ENCODE measurements around the gene WT1. TPM values are rescaled to one million over a fixed set of nuclear protein-coding genes. Genes with fewer than 3 reads are reported as not detected.

WT1 gene
- total RNA-seq, 1 donor from 2014 or later: not detected

- no peak for DNase-seq
Measured at GRCh38 chr11:32438346-32438865, 3.1 kb upstream of the WT1 start.

DNA sequence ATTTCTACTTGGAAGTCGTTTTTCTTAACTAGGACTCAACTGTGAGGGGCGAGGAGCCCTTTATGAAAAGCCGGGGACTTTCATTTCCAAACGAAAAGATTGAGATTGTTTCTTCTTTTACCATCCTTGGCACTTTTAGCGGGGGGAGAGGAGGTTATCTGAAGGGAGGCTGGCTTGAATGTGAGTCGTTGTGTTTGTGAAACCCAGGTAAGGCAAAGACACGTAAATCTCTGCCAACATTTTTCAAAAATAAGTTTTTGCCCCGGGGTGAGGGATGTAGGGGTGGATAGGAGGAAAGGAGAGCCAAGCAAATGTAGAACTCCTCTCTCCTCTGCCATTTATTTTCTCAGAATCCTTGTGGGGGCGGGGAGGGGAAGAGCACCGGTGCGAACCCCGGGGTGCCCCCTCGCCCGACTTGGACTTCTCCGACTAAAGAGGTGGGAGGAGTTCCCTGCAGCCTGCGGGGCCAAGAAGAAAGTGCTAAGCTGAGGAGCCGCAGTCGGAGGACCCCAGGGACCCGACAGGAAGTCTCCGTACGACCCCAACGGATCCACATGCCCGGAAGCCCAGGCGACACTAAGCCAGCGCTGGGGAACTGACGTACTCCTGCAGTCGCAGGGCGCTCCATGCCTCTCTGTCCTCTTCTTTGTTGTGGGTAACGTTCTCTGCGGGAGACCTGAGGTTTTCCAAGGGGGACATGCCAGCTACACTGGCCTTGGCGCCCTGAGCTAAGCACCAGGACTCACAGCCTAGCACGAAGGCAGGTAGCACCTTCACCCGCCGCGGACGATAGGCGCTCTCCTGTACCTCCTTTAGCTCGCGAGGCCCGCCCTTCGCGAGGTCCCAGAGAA lies 2.4 kb upstream of the WT1 start:
- DNase-seq: no peak

- no peak for DNase-seq
Measured at GRCh38 chr11:32436751-32437494, 1.6 kb upstream of the WT1 start.

- no peak for DNase-seq
Measured at GRCh38 chr11:32435942-32436750, 807 bp upstream of the WT1 start.

- no peak for DNase-seq
Measured at GRCh38 chr11:32435152-32435480, 223 bp downstream of the WT1 start.

GRCh38 chr11:32434356-32435151 lies 785 bp downstream of the WT1 start:
- no peak for DNase-seq

DNA sequence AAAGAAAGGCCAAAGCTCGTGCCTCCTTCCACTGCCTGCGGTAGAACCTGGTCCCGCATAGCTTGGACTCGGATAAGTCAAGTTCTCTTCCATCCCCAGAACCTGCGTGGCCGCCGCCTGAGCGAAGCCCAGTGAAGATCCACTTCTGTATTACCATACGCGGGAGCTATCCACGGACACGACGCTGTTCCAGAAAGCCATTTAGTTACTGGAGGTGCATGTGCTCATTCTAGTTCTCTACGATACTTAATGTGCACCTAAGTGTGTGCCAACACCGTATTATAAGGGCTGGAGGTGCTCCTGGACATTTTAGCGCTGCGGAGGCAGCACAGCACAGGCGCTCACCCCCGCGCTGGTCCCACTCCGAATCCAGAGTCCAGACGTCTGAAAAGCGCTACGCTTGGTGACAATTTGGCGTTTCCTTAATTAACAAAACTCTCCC lies 1.4 kb downstream of the WT1 start:
- no peak for DNase-seq

GRCh38 chr11:32433101-32433913 lies 2.0 kb downstream of the WT1 start:
- DNase-seq: no peak

DNA sequence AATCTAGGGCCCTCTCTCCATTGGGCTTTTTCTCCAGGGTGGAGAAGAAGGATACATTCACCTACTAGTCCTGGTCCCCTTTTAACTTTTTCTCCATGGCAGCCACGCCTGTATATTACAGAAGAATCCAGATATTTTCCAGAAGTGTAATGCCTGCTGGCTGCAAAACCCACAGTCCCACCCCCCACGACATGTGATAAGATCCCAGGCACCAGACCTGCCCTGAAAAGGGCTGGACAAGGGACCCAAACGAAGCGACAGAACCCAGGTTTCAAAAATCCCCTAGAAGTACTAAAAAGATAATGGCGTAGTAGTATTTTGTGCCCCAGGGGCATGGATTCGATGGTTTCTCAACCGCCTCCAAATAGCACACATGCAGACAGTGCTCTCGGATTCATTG lies 2.8 kb downstream of the WT1 start:
- no peak for DNase-seq

DNA sequence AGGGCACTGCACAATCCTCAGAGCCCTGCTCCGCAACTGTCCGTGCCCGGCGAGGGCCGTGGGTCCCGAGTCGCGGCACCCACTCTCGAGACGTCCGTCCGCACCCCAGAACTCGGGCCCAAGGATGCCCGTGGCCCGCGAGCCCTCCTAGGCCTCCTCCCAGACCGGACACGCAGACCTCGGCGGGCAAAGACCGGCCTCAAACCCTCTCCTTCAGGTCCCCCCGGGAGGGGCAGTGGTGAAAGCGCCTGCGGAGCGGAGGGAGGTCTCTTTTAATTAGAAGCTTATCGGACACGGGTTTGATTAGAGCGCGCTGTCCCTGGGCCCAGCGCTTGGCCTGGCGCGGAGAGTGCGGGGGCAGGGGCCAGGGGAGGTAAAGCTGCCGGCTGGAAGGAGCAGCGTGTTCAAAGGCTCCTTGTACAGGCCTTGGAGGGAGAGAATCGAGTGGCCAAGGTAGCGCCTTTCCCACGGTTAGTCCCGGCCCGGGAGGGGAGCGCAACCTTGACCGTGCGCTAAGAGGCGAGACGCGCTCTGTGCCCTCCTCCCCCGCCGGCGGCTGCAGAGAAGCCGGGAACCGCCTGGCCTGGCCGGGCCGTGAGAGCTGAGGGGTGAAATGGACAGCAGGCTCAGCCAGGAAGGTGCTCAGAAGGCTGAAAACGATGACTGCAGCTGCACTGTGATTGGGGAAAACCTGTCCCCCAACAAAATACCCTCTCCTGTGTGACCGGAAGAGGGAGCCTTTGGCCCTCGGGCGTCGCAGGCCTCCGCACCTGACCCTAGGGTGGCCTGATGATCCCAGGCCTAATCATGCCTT lies 4.6 kb downstream of the WT1 start:
- DNase-seq: no peak

DNA sequence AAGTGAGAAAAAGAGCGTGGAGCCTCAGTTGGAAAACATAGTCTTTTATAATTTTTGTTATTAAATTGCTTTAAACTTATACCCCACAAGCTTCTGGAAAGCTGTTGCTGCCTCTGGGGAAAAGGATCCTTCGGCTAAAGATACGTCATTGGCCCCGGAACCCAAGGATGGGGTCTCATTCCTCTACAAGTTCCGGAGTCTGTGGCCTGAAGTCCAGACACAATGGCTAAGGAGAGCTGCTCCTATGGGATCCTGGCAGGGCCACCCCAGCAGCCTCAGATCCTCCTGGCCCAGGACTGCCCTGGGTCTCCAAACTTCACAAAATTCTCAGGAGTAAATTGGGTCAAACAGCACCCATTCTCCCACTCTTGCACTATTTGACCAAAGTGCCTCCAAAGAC lies 5.9 kb downstream of the WT1 start:
- no peak for DNase-seq

DNA sequence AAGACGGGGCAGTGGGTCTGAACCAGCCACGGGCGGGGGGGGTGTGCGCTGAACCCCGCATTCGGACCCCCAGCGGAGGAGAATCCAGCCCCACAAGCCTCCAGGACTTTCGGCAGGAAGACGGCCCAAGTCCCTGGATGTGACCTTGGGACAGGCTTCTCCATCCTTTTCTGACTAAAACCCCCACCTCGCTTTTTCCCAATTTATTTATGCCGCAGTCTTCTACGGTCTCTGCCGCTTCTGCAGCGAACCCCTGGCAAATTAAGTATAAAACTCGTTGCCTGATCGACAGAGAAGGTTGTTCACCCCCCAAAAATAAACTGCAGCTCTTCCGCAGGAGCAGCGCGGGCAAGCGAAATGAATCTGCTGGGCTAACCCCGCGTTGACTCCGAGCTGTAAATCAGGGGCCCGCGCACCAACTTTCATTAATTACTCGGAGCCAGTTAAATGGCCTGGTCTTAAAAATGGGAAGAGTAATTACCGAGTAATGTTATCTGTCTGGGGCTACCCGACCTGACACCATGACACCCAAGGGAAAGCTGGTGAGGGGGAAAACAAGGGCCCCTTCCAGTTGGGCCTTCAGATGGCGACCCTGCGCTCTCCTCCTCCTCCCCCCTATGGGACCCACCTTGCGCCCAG lies 6.6 kb downstream of the WT1 start:
- no peak for DNase-seq

DNA sequence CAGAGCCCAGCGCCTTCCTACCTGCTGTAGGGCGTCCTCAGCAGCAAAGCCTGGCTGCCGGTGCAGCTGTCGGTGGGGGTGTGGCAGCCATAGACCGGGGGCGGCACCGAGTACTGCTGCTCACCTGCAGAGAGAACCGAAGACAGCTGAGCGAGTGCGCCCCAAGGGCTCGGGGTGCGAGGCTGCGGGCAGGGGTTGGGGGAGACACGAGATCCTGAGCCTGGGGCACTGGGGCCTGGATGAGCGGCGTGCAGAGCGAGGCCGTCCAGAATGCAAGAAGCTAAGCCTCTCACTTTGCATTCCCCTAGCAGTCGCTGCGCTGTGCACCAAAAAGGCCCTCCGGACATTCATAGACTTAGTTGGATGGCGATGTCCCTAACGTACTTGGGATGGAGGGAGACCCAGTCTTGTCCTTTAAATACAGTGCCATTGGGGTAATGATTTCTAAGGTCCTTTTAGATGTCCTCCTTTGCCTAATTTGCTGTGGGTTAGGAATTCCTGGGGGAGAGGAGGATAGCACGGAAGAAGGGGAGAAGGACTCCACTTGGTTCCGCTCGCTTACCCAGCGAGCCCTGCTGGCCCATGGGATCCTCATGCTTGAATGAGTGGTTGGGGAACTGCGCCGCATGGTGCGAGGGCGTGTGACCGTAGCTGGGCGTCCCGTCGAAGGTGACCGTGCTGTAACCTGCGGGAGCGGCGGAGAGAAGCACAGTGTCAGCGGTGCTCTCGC lies 7.2 kb downstream of the WT1 start:
- DNase-seq: no peak

DNA sequence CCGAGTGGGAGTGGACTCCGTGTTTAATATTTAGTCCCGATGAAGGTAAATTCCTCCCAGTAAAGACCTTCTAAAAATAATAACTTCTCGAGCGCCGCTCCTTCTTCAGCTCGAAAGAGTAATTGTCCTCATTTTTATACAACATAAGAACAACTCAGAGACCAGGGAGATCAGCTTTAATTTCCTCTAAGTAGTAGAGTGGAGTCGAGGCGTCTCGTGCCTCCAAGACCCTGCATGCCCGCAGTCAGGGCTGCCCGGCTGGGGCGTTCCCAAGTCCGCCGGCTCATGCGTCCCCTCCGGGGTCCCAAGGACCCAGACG lies 7.8 kb downstream of the WT1 start:
- no peak for DNase-seq

- DNase-seq: no peak
Measured at GRCh38 chr11:32426819-32427615, 8.3 kb downstream of the WT1 start.

GRCh38 chr11:32426192-32426591 lies 9.1 kb downstream of the WT1 start:
- DNase-seq: no peak

DNA sequence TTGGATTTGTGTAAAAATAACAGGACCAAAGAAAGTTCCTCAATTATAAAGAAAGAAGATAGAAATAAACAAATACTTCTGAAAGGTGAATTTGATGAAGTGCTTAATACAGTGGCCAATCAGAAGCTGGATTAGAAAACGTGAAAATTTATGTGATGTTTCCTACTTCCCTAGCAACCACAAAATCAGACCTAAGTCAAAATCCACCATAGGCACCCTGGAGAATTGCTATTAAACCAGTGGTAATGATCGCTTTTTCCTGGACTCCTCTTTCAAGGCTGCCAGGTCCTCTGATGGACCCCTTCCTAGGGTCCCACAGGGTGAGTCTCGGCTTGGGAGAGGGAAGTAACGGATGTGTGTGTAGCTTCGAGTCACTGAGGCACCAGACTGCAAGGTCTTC lies 9.6 kb downstream of the WT1 start:
- DNase-seq: no peak

DNA sequence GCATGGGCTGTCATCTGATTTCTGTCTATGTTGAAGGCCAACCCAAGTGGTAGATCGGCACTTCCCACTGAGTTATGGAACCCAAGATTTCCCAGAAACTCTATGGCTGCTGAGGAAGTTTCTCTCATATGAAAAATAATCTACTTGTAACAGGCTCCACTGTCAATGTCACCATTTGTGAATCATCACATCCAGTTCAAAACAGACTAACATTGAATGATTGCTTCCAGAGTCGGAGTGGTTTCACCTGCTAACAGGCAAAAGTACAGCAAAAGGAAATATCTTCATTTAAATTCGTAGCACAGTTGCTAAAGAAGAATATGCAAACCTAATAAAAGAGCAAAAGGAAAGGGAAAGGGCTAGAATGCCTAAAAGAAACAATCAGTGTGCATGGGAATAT lies 12.8 kb downstream of the WT1 start:
- DNase-seq: no peak
